Measurements from ENCODE around the gene AFF2. TPM values are rescaled to one million over a fixed set of nuclear protein-coding genes. Genes with fewer than 3 reads are reported as not detected.

Gene AFF2
- total RNA-seq, 4 donors from 2014 or later, result 0.05 to 1.0 (median 0.23) TPM

DNA sequence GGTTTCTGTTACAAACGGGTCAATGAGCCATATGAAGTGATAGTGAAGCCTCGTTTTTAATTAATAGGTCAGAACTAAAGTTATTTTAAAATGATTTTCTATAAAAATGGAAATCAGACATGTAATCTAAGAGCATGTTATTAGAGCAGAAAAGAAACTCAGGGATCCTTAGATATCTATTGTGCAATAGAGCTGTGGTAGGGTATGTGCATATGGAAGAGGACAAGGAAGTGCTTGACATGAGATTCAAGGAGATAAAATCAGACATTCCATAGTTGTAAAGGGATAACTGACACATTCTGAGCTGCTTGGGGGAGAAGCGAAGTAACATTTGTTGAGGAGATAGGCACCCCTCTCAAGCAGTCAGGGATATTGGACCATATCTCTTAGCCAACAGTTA lies 143.0 kb downstream of the AFF2 start:
- no peak overlapping the region for H3K27ac ChIP-seq
- in situ Hi-C loops (cut with MboI; ENCODE audit: low sequenced_read_pairs in 4 of 4) (no loop called here), intact Hi-C loops (cut with DNase I; ENCODE audit: low total_unique reads) (no loop called here)
- no peaks in the 10 kb centered on the region for H3K9me3 ChIP-seq
- DNase-seq (no peak), ATAC-seq (no peak)
- no peaks in the 10 kb centered on the region for H3K36me3 ChIP-seq
- no peak overlapping the region for H3K4me3 ChIP-seq
- H3K27me3 ChIP-seq, result no peaks in the 10 kb centered on the region
- H3K4me1 ChIP-seq, result no peaks in the 10 kb centered on the region
- TF ChIP-seq, protein P1, sequence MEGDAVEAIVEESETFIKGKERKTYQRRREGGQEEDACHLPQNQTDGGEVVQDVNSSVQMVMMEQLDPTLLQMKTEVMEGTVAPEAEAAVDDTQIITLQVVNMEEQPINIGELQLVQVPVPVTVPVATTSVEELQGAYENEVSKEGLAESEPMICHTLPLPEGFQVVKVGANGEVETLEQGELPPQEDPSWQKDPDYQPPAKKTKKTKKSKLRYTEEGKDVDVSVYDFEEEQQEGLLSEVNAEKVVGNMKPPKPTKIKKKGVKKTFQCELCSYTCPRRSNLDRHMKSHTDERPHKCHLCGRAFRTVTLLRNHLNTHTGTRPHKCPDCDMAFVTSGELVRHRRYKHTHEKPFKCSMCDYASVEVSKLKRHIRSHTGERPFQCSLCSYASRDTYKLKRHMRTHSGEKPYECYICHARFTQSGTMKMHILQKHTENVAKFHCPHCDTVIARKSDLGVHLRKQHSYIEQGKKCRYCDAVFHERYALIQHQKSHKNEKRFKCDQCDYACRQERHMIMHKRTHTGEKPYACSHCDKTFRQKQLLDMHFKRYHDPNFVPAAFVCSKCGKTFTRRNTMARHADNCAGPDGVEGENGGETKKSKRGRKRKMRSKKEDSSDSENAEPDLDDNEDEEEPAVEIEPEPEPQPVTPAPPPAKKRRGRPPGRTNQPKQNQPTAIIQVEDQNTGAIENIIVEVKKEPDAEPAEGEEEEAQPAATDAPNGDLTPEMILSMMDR (IDR thresholded peaks at IDR 0.05 in 4 of 5, conservative IDR thresholded peaks at IDR 0.05 in 1 of 5), result no peak
- TF ChIP-seq POLR2A (IDR thresholded peaks at IDR 0.05), result no peak

DNA sequence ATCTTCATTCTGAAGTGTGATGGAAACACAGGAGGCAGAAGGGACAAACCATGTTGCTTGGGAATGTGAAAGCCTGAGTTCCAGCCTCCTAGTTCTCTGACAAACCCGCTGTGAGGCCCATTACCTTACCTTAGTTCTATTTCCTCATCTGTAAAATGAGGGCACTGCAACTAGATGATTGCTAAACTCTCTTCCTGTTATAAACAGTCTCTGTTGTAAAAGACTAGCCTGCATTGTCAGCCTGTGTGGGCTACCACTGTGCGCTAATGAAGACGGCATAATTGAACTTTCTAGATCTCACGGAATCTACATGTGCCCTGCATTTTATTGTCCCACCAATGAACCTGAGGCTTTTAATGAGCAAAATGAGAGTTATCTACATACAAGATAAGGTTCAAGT lies 147.2 kb downstream of the AFF2 start:
- ATAC-seq, result no peak
- intact Hi-C loops (cut with DNase I; ENCODE audit: low total_unique reads), result no loop called here
- no peak for TF ChIP-seq POLR2A (IDR thresholded peaks at IDR 0.05)
- TF ChIP-seq, protein P1 (IDR thresholded peaks at IDR 0.05 in 4 of 5, conservative IDR thresholded peaks at IDR 0.05 in 1 of 5), result no peak

DNA sequence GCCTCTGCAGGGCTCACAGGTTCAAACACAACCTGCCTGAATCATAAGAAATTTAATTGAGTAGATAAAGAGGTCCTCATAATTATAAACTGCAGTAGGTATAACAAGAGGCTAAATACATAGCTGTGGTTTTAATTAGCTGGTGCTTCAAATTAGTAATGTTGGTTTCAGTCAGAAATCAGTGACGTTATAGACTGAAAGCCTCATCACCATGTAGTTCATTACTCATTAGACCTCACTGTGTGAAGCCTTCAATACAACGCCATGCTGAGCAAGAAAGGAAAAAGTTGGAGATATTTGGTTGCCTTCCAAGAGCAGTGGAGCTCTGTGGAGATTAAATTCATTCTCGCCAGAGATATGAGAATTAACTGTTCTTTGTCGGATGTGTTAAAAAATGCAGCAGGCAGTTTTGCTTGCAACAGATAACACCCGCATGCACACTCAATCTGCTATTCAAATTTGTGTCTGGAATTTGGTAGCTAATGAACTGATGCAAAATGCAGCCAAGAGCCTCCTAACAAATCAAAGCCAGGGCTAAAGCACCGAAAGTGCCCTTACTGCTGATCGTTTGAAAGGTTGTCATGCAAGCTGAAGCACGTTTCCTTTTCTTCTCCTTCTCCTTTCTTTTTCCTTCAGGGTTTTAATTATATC lies 148.9 kb downstream of the AFF2 start:
- Histone ChIP-seq H3K27me3 (no peaks in the 10 kb centered on the region), H3K36me3 (no peaks in the 10 kb centered on the region), H3K27ac (no peak overlapping the region), H3K9me3 (no peaks in the 10 kb centered on the region), H3K4me1 (no peaks in the 10 kb centered on the region), H3K4me3 (no peak overlapping the region)
- in situ Hi-C loops (cut with MboI; ENCODE audit: low sequenced_read_pairs in 4 of 4), result no loop called here
- no peak for ATAC-seq
- TF ChIP-seq, protein P1 (IDR thresholded peaks at IDR 0.05 in 4 of 5, conservative IDR thresholded peaks at IDR 0.05 in 1 of 5), result no peak
- TF ChIP-seq POLR2A (IDR thresholded peaks at IDR 0.05), result no peak
- no peak for DNase-seq
- intact Hi-C loops (cut with DNase I; ENCODE audit: low total_unique reads), result no loop called here

More for the DNA sequence above, 147.2 kb downstream of the AFF2 start:
- H3K4me1 ChIP-seq, result no peaks in the 10 kb centered on the region
- DNase-seq, result no peak
- no peaks in the 10 kb centered on the region for H3K27me3 ChIP-seq
- in situ Hi-C loops (cut with MboI; ENCODE audit: low sequenced_read_pairs in 4 of 4), result no loop called here
- H3K4me3 ChIP-seq, result no peak overlapping the region
- H3K27ac ChIP-seq, result no peak overlapping the region
- no peaks in the 10 kb centered on the region for H3K36me3 ChIP-seq
- H3K9me3 ChIP-seq, result no peaks in the 10 kb centered on the region

DNA sequence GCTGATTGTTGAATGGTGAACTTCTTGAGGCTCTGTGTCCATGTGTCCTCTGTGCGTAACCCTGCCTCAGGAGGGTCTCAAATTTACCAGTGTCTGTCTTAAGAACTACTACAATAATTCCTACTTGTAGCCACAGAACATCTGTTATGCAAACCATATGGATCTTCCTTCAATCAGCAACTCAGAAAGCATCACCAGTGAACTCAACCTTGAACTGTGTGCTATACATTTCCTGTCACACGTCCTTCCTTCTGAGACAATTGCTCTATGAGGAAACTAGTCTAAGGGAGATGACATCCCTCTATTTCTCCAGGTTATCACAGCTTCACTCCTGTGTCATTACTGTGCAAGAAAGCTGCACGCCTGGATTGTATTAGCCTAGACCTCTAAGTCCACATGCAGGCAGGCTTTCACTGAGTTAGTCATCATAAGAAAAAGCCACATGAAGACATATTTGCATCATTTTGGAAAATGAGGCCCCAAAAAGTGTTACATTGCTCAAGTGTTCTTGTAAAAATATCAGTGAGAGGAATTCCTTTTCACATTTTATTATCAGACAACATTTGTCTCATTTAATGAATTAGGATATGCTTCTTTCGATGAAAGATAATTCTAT lies 157.8 kb downstream of the AFF2 start:
- ATAC-seq (no peak), DNase-seq (no peak)
- no peaks in the 10 kb centered on the region for H3K9me3 ChIP-seq
- intact Hi-C loops (cut with DNase I; ENCODE audit: low total_unique reads), result no loop called here
- no peaks in the 10 kb centered on the region for H3K27me3 ChIP-seq
- no peak overlapping the region for H3K27ac ChIP-seq
- no peaks in the 10 kb centered on the region for H3K36me3 ChIP-seq
- H3K4me3 ChIP-seq, result no peak overlapping the region
- in situ Hi-C loops (cut with MboI; ENCODE audit: low sequenced_read_pairs in 4 of 4), result no loop called here
- TF ChIP-seq, protein P1 (IDR thresholded peaks at IDR 0.05 in 4 of 5, conservative IDR thresholded peaks at IDR 0.05 in 1 of 5), result no peak
- TF ChIP-seq POLR2A (IDR thresholded peaks at IDR 0.05), result no peak
- H3K4me1 ChIP-seq, result no peaks in the 10 kb centered on the region
